ENCODE data around the gene SNF8. TPM values are rescaled to one million over a fixed set of nuclear protein-coding genes. Genes with fewer than 3 reads are reported as not detected.

Gene SNF8
- total and polyA plus RNA-seq, 9 of the 15 experiments (the other 6 are each of a cell fraction or from before 2014, with no cell fraction given), result 6.9 to 149 (median 117) TPM

- POLR2A ChIA-PET, result interaction anchor here (0.6 to 1.3 kb wide), 4 partner anchors 10 to 58 kb away, joined by 3 to 4 read pairs (median 3); partner anchors contain the start of gene SNF8
- no peak overlapping the region for H3K27ac ChIP-seq (ENCODE audit: extremely low read depth, low read depth, low read length)
- H3K4me2 ChIP-seq (ENCODE audit: insufficient read depth, low read length), result peak overlapping the region; percentile 52; the same call in 1 of the 2 replicates
- 6% methylated on average over 7 of the region's 7 CpGs for WGBS (ENCODE audit: insufficient coverage, low coverage, missing lambda C conversion rate)
- no peaks in the 10 kb centered on the region for H3K9me3 ChIP-seq (replicated peaks; ENCODE audit: control insufficient read depth, insufficient read depth, low read depth, low read length)
- FAIRE-seq, result peak; percentile 92
- no TSS peak for BruUV-seq (replicated peaks)
- CTCF ChIA-PET (ENCODE audit: low intra/inter-chr PET ratio), result interaction anchor here (0.7 to 3.0 kb wide), 4 partner anchors 45 to 78 kb away, joined by 3 to 39 read pairs (median 4); no protein-coding TSS in a partner anchor
- DNase-seq (ENCODE audit: extremely low read depth in 1 of 4, low spot score in 3 of 4), result peak; percentile 46 to 83 (median 62)
- no peaks in the 10 kb centered on the region for H4K20me1 ChIP-seq (replicated peaks; ENCODE audit: control insufficient read depth, insufficient read depth, low read length)
- H3K9me1 ChIP-seq (ENCODE audit: control insufficient read depth, insufficient read depth, low read length), result no peaks in the 10 kb centered on the region
- H2AFZ ChIP-seq (ENCODE audit: low read depth, low read length), result peak overlapping the region; percentile 94
- ATAC-seq, result peak; percentile 98
- no peak overlapping the region for H3K9ac ChIP-seq (ENCODE audit: insufficient read depth in 1 of 2, low read depth in 2 of 2, low read length in 2 of 2)
- in situ Hi-C loops (cut with MboI), result loop anchor here (5.0 kb wide), 1 partner anchor 78 kb away; no protein-coding TSS in a partner anchor
- H3K4me3 ChIP-seq, result no peak overlapping the region
- H3K36me3 ChIP-seq (ENCODE audit: control insufficient read depth, insufficient read depth, low read length), result no peaks in the 10 kb centered on the region
- peaks cover 0 to 3% of the 10 kb centered on the region in 2 experiments; a peak in 2 of 5 replicates for H3K4me1 ChIP-seq (replicated peaks in 1 of 2; ENCODE audit: control insufficient read depth in 2 of 2, insufficient read depth in 2 of 2, low read length in 2 of 2)
- H3K79me2 ChIP-seq (ENCODE audit: control insufficient read depth, insufficient read depth, low read length), result peaks cover 3% of the 10 kb centered on the region; the same call in 1 of the 3 replicates
- intact Hi-C loops (cut with micrococcal nuclease), result loop anchor here (1.0 to 5.0 kb wide), 3 partner anchors 42 to 273 kb away; partner anchors contain the start of gene IGF2BP1
- no peaks in the 10 kb centered on the region for H3K27me3 ChIP-seq (ENCODE audit: control insufficient read depth in 2 of 2, insufficient read depth in 2 of 2, low read length in 2 of 2)
- TF ChIP-seq ESRRA (IDR thresholded peaks at IDR 0.05; ENCODE audit: borderline replicate concordance, low read depth) (peak; percentile 38; the same call in 1 of the 2 replicates), GABPB1 (CRISPR knock-in tag; IDR thresholded peaks at IDR 0.05) (no peak), SMC3 (conservative IDR thresholded peaks at IDR 0.05; ENCODE audit: insufficient read depth, low read depth, low read length) (peak; percentile 73; the same call in 1 of the 2 replicates), REST (IDR thresholded peaks at IDR 0.05; ENCODE audit: borderline replicate concordance) (peak; percentile 95), REST (CRISPR knock-in tag; IDR thresholded peaks at IDR 0.05; ENCODE audit: low read depth) (no peak), STAG1 (CRISPR knock-in tag; IDR thresholded peaks at IDR 0.05; ENCODE audit: borderline replicate concordance) (peak; percentile 76; the same call in 1 of the 2 replicates), RAD51 (IDR thresholded peaks at IDR 0.05; ENCODE audit: borderline replicate concordance, low read depth) (no peak), PBX2 (CRISPR knock-in tag; IDR thresholded peaks at IDR 0.05; ENCODE audit: low read depth) (no peak), PBX2 (tag; conservative IDR thresholded peaks at IDR 0.05; ENCODE audit: low read depth) (peak; percentile 47), MYNN (IDR thresholded peaks at IDR 0.05) (0 out of 2 replicates have a peak, but pooled peaks have one; percentile 42), MYNN (CRISPR knock-in tag; IDR thresholded peaks at IDR 0.05) (no peak), KDM1A (IDR thresholded peaks at IDR 0.05) (peak; percentile 41 to 50; a peak in 3 of 4 replicates)
These were observed 9.7 kb upstream of the SNF8 start for GRCh38 chr17:48954300-48954755.
